Keratinocyte (primary cell): ENCODE measurements around the gene NLRP1. TPM values are rescaled to one million over a fixed set of nuclear protein-coding genes. Genes with fewer than 3 reads are reported as not detected.

Experiments
- DNase-seq: peaks from one replicate; pipeline ENCODE4 v3.0.0-alpha.2; 2011; ENCODE audit warnings: low read depth, missing footprints, low spot score
- FAIRE-seq: peaks from 2 replicates; lab custom pipeline; 2011; peaks lifted over from hg19 to GRCh38; lab: Jason Lieb, UNC
- H2AFZ ChIP-seq: 2 replicates; pipeline ENCODE4 v1.6.0; 2012; ENCODE audit warnings: low read length, control low read depth, inconsistent platforms; ENCODE audit not compliant: control insufficient read depth
- H3K27ac ChIP-seq: 2 replicates; pipeline ENCODE4 v1.5.1; 2011; ENCODE audit warnings: low read length; ENCODE audit not compliant: control insufficient read depth, insufficient read depth
- H3K27me3 ChIP-seq: 3 replicates; pipeline ENCODE4 v1.6.0; 2011; ENCODE audit warnings: low read length; ENCODE audit not compliant: control insufficient read depth, insufficient read depth; ENCODE audit errors: extremely low read depth
- H3K36me3 ChIP-seq, 2 experiments: 2 replicates in 1 of 2; 3 replicates in 1 of 2; pipeline ENCODE4 v1.5.1; 2011; ENCODE audit warnings: low read length in 2 of 2, mild to moderate bottlenecking in 1 of 2; ENCODE audit not compliant: control insufficient read depth in 2 of 2, insufficient read depth in 2 of 2; ENCODE audit errors: extremely low read depth in 1 of 2
- H3K4me1 ChIP-seq: 3 replicates; pipeline ENCODE4 v1.5.1; 2011; ENCODE audit warnings: low read length; ENCODE audit not compliant: control insufficient read depth, insufficient read depth; ENCODE audit errors: extremely low read depth
- H3K4me2 ChIP-seq: 3 replicates; pipeline ENCODE4 v1.6.0; 2011; ENCODE audit warnings: low read depth, low read length; ENCODE audit not compliant: control insufficient read depth, insufficient read depth; ENCODE audit errors: extremely low read depth
- H3K4me3 ChIP-seq, 3 experiments: fragments of 200-600 bp in 1 of 3; sonication (generic) in 1 of 3; 2 replicates in 2 of 3; 3 replicates in 1 of 3; pipeline ENCODE4 v1.5.1; 2011 to 2016; ENCODE audit warnings: low read length in 3 of 3, mild to moderate bottlenecking in 3 of 3, control low read depth in 2 of 3, inconsistent platforms in 1 of 3, low read depth in 1 of 3, mixed read lengths in 1 of 3, mixed run types in 1 of 3, moderate library complexity in 1 of 3; ENCODE audit not compliant: control insufficient read depth in 2 of 3, insufficient read depth in 2 of 3; ENCODE audit errors: extremely low read depth in 1 of 3
- H3K79me2 ChIP-seq: 2 replicates; pipeline ENCODE4 v1.6.0; 2012; ENCODE audit warnings: low read length; ENCODE audit not compliant: control insufficient read depth, insufficient read depth
- H3K9ac ChIP-seq: 3 replicates; pipeline ENCODE4 v1.6.0; 2011; ENCODE audit warnings: low read length; ENCODE audit not compliant: control insufficient read depth, insufficient read depth; ENCODE audit errors: extremely low read depth
- H3K9me1 ChIP-seq: 3 replicates; pipeline ENCODE4 v1.6.0; 2011; ENCODE audit warnings: low read length; ENCODE audit not compliant: control insufficient read depth, insufficient read depth; ENCODE audit errors: extremely low read depth
- H3K9me3 ChIP-seq: 2 replicates; pipeline ENCODE4 v1.5.1; 2012; ENCODE audit warnings: low read depth, low read length; ENCODE audit not compliant: control insufficient read depth
- H4K20me1 ChIP-seq: 3 replicates; pipeline ENCODE4 v1.6.0; 2011; ENCODE audit warnings: low read length; ENCODE audit not compliant: control insufficient read depth, insufficient read depth; ENCODE audit errors: extremely low read depth
- EZH2 ChIP-seq: IDR thresholded peaks from one replicate; pipeline ENCODE4 v1.6.1; 2012; ENCODE audit warnings: inconsistent platforms, mild to moderate bottlenecking, low read length, moderate library complexity
- dilution Hi-C: fragments of 300-500 bp; cut with MboI; formaldehyde crosslinking; loops from one replicate; pipeline ENCODE4 v1.7.0; 2020; ENCODE audit warnings: low sequenced_read_pairs; ENCODE audit not compliant: extremely low pct_ligation_motif_present
- polyA plus RNA-seq, 5 experiments: library from polyadenylated mRNA; depleted of rRNA in 3 of 5; stranded (reverse) in 3 of 5; stranded (forward) in 1 of 5; unstranded in 1 of 5; fragments of >200 nt; gene quantifications; 1 replicate in 1 of 5; 2 replicates in 3 of 5; 3 replicates in 1 of 5; pipeline versions ENCODE4 v1.2.1 to v1.2.3, GENCODE V29; 2011 to 2012; ENCODE audit warnings: missing spikeins in 2 of 5, low read depth in 1 of 5, low replicate concordance in 1 of 5
- TF ChIP-seq, protein P1 (sequence below), 3 experiments: IDR thresholded peaks in 1 of 3; conservative IDR thresholded peaks in 1 of 3; optimal IDR thresholded peaks in 1 of 3; 2 replicates in 2 of 3; 3 replicates in 1 of 3; pipeline versions ENCODE3 to v1.5.1; 2011; ENCODE audit warnings: low read length in 3 of 3, mild to moderate bottlenecking in 3 of 3, moderate library complexity in 2 of 3, control low read depth in 1 of 3, inconsistent platforms in 1 of 3; ENCODE audit not compliant: insufficient read depth in 2 of 3; ENCODE audit errors: extremely low read depth in 1 of 3

NLRP1 gene
- polyA plus RNA-seq, 1 donor (not counting 4 experiments of a cell fraction or from before 2014, with no cell fraction given): 20.1 TPM

GRCh38 chr17:5478992-5479391 is 105.3 kb downstream of the NLRP1 start:
- peaks cover 19 to 50% of the 10 kb centered on the region in 2 experiments for H3K36me3 ChIP-seq
- DNase-seq: no peak
- no peak overlapping the region for H3K4me3 ChIP-seq
- H3K9me1 ChIP-seq: no peaks in the 10 kb centered on the region
- H3K27ac ChIP-seq: no peak overlapping the region
- no peaks in the 10 kb centered on the region for H3K9me3 ChIP-seq
- H3K27me3 ChIP-seq: no peaks in the 10 kb centered on the region
- dilution Hi-C loops: no loop called here
- H3K79me2 ChIP-seq: peaks cover 22% of the 10 kb centered on the region
- H2AFZ ChIP-seq: no peak overlapping the region
- no peak for FAIRE-seq
- no peak overlapping the region for H3K9ac ChIP-seq
- TF ChIP-seq EZH2: no peak
- TF ChIP-seq, protein P1, sequence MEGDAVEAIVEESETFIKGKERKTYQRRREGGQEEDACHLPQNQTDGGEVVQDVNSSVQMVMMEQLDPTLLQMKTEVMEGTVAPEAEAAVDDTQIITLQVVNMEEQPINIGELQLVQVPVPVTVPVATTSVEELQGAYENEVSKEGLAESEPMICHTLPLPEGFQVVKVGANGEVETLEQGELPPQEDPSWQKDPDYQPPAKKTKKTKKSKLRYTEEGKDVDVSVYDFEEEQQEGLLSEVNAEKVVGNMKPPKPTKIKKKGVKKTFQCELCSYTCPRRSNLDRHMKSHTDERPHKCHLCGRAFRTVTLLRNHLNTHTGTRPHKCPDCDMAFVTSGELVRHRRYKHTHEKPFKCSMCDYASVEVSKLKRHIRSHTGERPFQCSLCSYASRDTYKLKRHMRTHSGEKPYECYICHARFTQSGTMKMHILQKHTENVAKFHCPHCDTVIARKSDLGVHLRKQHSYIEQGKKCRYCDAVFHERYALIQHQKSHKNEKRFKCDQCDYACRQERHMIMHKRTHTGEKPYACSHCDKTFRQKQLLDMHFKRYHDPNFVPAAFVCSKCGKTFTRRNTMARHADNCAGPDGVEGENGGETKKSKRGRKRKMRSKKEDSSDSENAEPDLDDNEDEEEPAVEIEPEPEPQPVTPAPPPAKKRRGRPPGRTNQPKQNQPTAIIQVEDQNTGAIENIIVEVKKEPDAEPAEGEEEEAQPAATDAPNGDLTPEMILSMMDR (optimal IDR thresholded peaks at IDR 0.05 in 1 of 3, IDR thresholded peaks at IDR 0.05 in 1 of 3, conservative IDR thresholded peaks at IDR 0.05 in 1 of 3; ENCODE audit: extremely low read depth in 1 of 3, insufficient read depth in 2 of 3, low read length in 3 of 3): no peak
- H3K4me1 ChIP-seq: no peaks in the 10 kb centered on the region
- H3K4me2 ChIP-seq: no peak overlapping the region
- no peaks in the 10 kb centered on the region for H4K20me1 ChIP-seq

DNA sequence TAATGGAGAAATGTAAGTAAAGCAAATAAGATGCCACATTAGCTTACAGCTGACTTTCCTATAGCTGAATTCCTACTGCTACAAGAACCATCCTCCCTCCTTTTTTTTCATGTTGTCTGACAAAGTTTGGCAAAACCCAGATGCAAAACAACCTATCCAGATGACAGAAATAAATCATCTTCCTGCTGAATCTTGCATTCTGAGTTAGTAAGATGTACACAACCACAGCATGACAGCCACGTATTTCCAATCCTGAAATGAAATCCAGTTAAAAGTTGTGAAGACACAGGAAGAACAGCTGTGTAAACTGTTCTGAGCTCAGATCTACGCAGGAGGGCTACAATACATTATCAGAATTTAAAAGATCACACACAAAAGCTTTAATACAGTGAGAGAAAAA is 110.4 kb downstream of the NLRP1 start:
- DNase-seq (no peak), FAIRE-seq (no peak)
- Histone ChIP-seq H3K27me3 (no peaks in the 10 kb centered on the region), H3K9ac (no peak overlapping the region), H3K4me1 (no peaks in the 10 kb centered on the region), H3K4me3 (no peak overlapping the region), H4K20me1 (no peaks in the 10 kb centered on the region), H3K79me2 (peaks cover 5% of the 10 kb centered on the region), H3K36me3 (peaks cover 13 to 28% of the 10 kb centered on the region in 2 experiments), H3K9me3 (no peaks in the 10 kb centered on the region), H3K4me2 (no peak overlapping the region), H3K9me1 (no peaks in the 10 kb centered on the region), H2AFZ (no peak overlapping the region), H3K27ac (no peak overlapping the region)
- dilution Hi-C loops: no loop called here
- TF ChIP-seq, protein P1 (optimal IDR thresholded peaks at IDR 0.05 in 1 of 3, IDR thresholded peaks at IDR 0.05 in 1 of 3, conservative IDR thresholded peaks at IDR 0.05 in 1 of 3; ENCODE audit: extremely low read depth in 1 of 3, insufficient read depth in 2 of 3, low read length in 3 of 3): no peak
- TF ChIP-seq EZH2: no peak
